ENCODE data around the gene MREG. TPM values are rescaled to one million over a fixed set of nuclear protein-coding genes. Genes with fewer than 3 reads are reported as not detected.

MREG gene
- polyA plus RNA-seq, 3 donors = 0.14 to 0.47 TPM; not detected in 1

DNA sequence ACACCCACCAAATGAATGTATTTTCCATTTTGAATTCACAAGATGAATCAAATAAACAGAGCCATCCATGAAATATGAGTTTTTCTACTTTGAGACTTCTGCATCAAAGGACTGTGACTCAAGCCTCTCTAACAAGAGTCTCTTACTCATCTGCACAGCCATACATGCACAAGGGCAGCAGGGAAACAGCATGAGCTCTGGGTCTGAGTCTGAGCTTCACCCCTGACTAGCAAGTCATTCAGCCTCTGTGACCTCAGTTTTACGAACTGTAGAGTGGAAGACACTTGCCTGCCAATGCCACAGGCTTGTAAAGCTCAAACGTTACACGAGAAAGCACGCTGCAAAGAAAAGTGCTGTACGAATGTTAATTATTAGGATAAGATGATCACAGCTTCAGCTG is 42.9 kb downstream of the MREG start:
- H2AFZ ChIP-seq (ENCODE audit: insufficient read depth, low read depth, low read length, poor library complexity, severe bottlenecking) = no peak overlapping the region
- no peaks in the 10 kb centered on the region for H3K79me2 ChIP-seq (ENCODE audit: insufficient read depth, low read length)
- H3K9me3 Mint-ChIP-seq = peaks cover 0 to 4% (median 0%) of the 10 kb centered on the region in 7 donors
- H3K4me1 ChIP-seq (ENCODE audit: control insufficient read depth in 1 of 2, insufficient read depth in 2 of 2, low read length in 2 of 2) = peaks cover 16 to 17% of the 10 kb centered on the region in 2 donors
- 100% methylated on average over 1 of the region's 5 CpGs for WGBS (ENCODE audit: insufficient coverage)
- intact Hi-C loops (cut with micrococcal nuclease) = no loop called here
- no peak overlapping the region for H3K9ac ChIP-seq (ENCODE audit: insufficient read depth, low read length, poor library complexity, severe bottlenecking)
- H4K20me1 ChIP-seq (ENCODE audit: insufficient read depth, low read length) = no peaks in the 10 kb centered on the region
- peak overlapping the region in 1 of 7 donors; percentile 14 for H3K27ac Mint-ChIP-seq
- no peaks in the 10 kb centered on the region for H3K27me3 ChIP-seq (ENCODE audit: control insufficient read depth in 2 of 2, insufficient read depth in 2 of 2, low read length in 2 of 2)
- no peak overlapping the region for H3K4me2 ChIP-seq (replicated peaks; ENCODE audit: extremely low read depth, low read length, poor library complexity, severe bottlenecking)
- H3K36me3 ChIP-seq (replicated peaks in 1 of 2; ENCODE audit: control insufficient read depth in 1 of 2, insufficient read depth in 2 of 2, low read length in 2 of 2) = peaks cover 0 to 5% of the 10 kb centered on the region in 2 donors
- DNase-seq = no peak
- H3K4me1 Mint-ChIP-seq = peaks cover 25% of the 10 kb centered on the region
- H3K4me3 Mint-ChIP-seq = no peak overlapping the region
- H3K36me3 Mint-ChIP-seq = peaks cover 4 to 9% of the 10 kb centered on the region in 2 donors
- H3K27me3 Mint-ChIP-seq (ENCODE audit: low read depth in 3 of 3) = peaks cover 0 to 1% (median 0%) of the 10 kb centered on the region in 3 donors
- H3K27ac ChIP-seq (ENCODE audit: low read depth in 1 of 2, low read length in 2 of 2) = no peak overlapping the region
- H3K9me3 ChIP-seq (replicated peaks in 1 of 2; ENCODE audit: control insufficient read depth in 1 of 2, insufficient read depth in 1 of 2, low read length in 2 of 2) = no peaks in the 10 kb centered on the region
- no peak overlapping the region for H3K4me3 ChIP-seq (replicated peaks in 1 of 3; ENCODE audit: low read depth in 2 of 3, low read length in 3 of 3)
- TF ChIP-seq, protein P1, sequence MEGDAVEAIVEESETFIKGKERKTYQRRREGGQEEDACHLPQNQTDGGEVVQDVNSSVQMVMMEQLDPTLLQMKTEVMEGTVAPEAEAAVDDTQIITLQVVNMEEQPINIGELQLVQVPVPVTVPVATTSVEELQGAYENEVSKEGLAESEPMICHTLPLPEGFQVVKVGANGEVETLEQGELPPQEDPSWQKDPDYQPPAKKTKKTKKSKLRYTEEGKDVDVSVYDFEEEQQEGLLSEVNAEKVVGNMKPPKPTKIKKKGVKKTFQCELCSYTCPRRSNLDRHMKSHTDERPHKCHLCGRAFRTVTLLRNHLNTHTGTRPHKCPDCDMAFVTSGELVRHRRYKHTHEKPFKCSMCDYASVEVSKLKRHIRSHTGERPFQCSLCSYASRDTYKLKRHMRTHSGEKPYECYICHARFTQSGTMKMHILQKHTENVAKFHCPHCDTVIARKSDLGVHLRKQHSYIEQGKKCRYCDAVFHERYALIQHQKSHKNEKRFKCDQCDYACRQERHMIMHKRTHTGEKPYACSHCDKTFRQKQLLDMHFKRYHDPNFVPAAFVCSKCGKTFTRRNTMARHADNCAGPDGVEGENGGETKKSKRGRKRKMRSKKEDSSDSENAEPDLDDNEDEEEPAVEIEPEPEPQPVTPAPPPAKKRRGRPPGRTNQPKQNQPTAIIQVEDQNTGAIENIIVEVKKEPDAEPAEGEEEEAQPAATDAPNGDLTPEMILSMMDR (IDR thresholded peaks at IDR 0.05) = no peak

DNA sequence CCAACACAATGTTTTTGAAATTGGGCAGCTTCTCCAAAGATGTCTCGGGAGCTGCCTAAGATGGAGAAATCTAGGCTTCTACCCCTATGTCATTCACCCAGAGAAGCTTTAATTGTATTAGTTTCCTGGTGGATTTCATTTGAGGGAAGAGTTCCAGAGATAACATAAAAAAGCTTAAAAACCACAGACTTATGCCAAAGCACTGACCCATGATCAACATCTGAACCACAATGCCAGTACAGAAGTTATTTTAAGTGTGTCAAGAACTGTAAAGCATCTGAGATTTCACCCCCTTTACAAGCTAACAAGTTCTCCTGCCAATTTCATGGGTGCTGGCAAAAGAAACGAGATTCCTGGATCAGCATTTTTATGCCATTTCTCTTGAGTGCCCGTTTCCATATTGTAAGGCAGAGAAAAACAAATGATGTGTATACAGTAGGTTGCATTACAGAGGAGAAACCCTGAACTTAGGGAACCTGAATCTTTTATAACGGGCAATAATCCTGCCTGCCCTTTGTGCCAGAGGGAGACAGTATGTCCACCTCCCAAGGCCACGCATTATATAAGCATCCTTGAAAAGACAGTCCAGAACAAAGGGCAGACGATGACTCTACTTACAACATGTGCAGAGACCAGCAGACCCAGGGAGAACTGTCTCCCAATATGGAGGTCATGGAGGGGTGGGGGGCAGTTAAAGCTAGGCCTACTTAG is 44.1 kb downstream of the MREG start:
- peaks cover 0 to 1% (median 0%) of the 10 kb centered on the region in 3 donors for H3K27me3 Mint-ChIP-seq (ENCODE audit: low read depth in 3 of 3)

More for the DNA sequence above, 44.1 kb downstream of the MREG start:
- peak overlapping the region in 1 of 7 donors; percentile 36 for H3K27ac Mint-ChIP-seq
- no peaks in the 10 kb centered on the region for H3K79me2 ChIP-seq (ENCODE audit: insufficient read depth, low read length)
- peaks cover 11 to 14% of the 10 kb centered on the region in 2 donors for H3K4me1 ChIP-seq (ENCODE audit: control insufficient read depth in 1 of 2, insufficient read depth in 2 of 2, low read length in 2 of 2)
- no peak overlapping the region for H3K4me3 ChIP-seq (replicated peaks in 1 of 3; ENCODE audit: low read depth in 2 of 3, low read length in 3 of 3)
- no peak for DNase-seq
- no peak overlapping the region for H3K4me3 Mint-ChIP-seq
- H3K9me3 ChIP-seq (replicated peaks in 1 of 2; ENCODE audit: control insufficient read depth in 1 of 2, insufficient read depth in 1 of 2, low read length in 2 of 2) = no peaks in the 10 kb centered on the region
- 100% methylated on average over 1 of the region's 6 CpGs for WGBS (ENCODE audit: insufficient coverage)
- H4K20me1 ChIP-seq (ENCODE audit: insufficient read depth, low read length) = no peaks in the 10 kb centered on the region
- H3K27me3 ChIP-seq (ENCODE audit: control insufficient read depth in 2 of 2, insufficient read depth in 2 of 2, low read length in 2 of 2) = no peaks in the 10 kb centered on the region
- TF ChIP-seq, protein P1 (IDR thresholded peaks at IDR 0.05) = no peak
- peaks cover 0 to 5% of the 10 kb centered on the region in 2 donors for H3K36me3 ChIP-seq (replicated peaks in 1 of 2; ENCODE audit: control insufficient read depth in 1 of 2, insufficient read depth in 2 of 2, low read length in 2 of 2)
- H3K9me3 Mint-ChIP-seq = peaks cover 0 to 4% (median 0%) of the 10 kb centered on the region in 7 donors
- H3K27ac ChIP-seq (ENCODE audit: low read depth in 1 of 2, low read length in 2 of 2) = no peak overlapping the region
- peaks cover 4 to 9% of the 10 kb centered on the region in 2 donors for H3K36me3 Mint-ChIP-seq
- H3K9ac ChIP-seq (ENCODE audit: insufficient read depth, low read length, poor library complexity, severe bottlenecking) = no peak overlapping the region
- H3K4me2 ChIP-seq (replicated peaks; ENCODE audit: extremely low read depth, low read length, poor library complexity, severe bottlenecking) = no peak overlapping the region
- intact Hi-C loops (cut with micrococcal nuclease) = no loop called here
- no peak overlapping the region for H2AFZ ChIP-seq (ENCODE audit: insufficient read depth, low read depth, low read length, poor library complexity, severe bottlenecking)
- peaks cover 20% of the 10 kb centered on the region for H3K4me1 Mint-ChIP-seq
